B cell (primary cell): Measurements from ENCODE around the gene ETS1. TPM values are rescaled to one million over a fixed set of nuclear protein-coding genes. Genes with fewer than 3 reads are reported as not detected.

Experiments used
- ATAC-seq: fragments of 200-7000 bp; cut with Tn5 transposase; one replicate; pipeline ENCODE4 v1.10.0; 2021; ENCODE audit warnings: low read depth, mild to moderate bottlenecking, moderate number of reproducible peaks, moderate library complexity
- CTCF ChIA-PET: fragments of 350-600 bp; sonication (Branson Sonifier 250); formaldehyde crosslinking; loops from one replicate; lab custom pipeline; 2021; ENCODE audit warnings: antibody characterized with exemption, inconsistent platforms; lab: Charles Lee
- POLR2A ChIA-PET: fragments of 350-600 bp; sonication (Branson Sonifier 250); formaldehyde crosslinking; loops from one replicate; lab custom pipeline; 2021; ENCODE audit warnings: antibody characterized with exemption; lab: Charles Lee
- DNase-seq: peaks from one replicate; pipeline ENCODE4 v3.0.0; 2013
- H2AFZ ChIP-seq: 2 replicates; pipeline ENCODE4 v1.6.1; 2012; ENCODE audit warnings: mild to moderate bottlenecking, low read depth, low read length; ENCODE audit not compliant: insufficient read depth, poor library complexity, severe bottlenecking
- H3K27ac ChIP-seq, 2 donors: 1 replicate in 1 of 2; 2 replicates in 1 of 2; pipeline ENCODE4 v1.5.1; 2012 to 2013; ENCODE audit warnings: low read length in 2 of 2, mild to moderate bottlenecking in 2 of 2, moderate library complexity in 1 of 2
- H3K27me3 ChIP-seq, 4 experiments: fragments of 200-600 bp in 1 of 4; sonication (generic) in 1 of 4; replicated peaks in 1 of 4; 1 replicate in 2 of 4; 2 replicates in 2 of 4; pipeline versions ENCODE4 v1.6.1 to v1.7.0; 2013 to 2016; ENCODE audit warnings: low read length in 3 of 4, mild to moderate bottlenecking in 2 of 4, mixed read lengths in 1 of 4, moderate library complexity in 1 of 4; ENCODE audit not compliant: insufficient read depth in 4 of 4, control insufficient read depth in 3 of 4; ENCODE audit errors: control extremely low read depth in 1 of 4
- H3K36me3 ChIP-seq, 2 experiments: replicated peaks in 1 of 2; 1 replicate in 1 of 2; 2 replicates in 1 of 2; pipeline versions ENCODE4 v1.6.1 to v1.7.1; 2013; ENCODE audit warnings: low read length in 1 of 2; ENCODE audit not compliant: insufficient read depth in 2 of 2, control insufficient read depth in 1 of 2; ENCODE audit errors: control extremely low read depth in 1 of 2, extremely low read depth in 1 of 2
- H3K4me1 ChIP-seq, 2 donors: fragments of 200-600 bp in 1 of 2; sonication (generic) in 1 of 2; 1 replicate in 1 of 2; 2 replicates in 1 of 2; pipeline versions ENCODE4 v1.5.1 to v1.6.1; 2013 to 2017; ENCODE audit warnings: low read length in 2 of 2; ENCODE audit not compliant: control insufficient read depth in 2 of 2, insufficient read depth in 2 of 2
- H3K4me2 ChIP-seq: replicated peaks from 2 replicates; pipeline ENCODE3; 2012; ENCODE audit warnings: mild to moderate bottlenecking, low read depth, low read length; ENCODE audit not compliant: poor library complexity, severe bottlenecking
- H3K4me3 ChIP-seq, 5 experiments: fragments of 200-600 bp in 1 of 5; sonication (generic) in 1 of 5; 1 replicate in 3 of 5; 2 replicates in 2 of 5; pipeline versions ENCODE4 v1.5.1 to v1.7.0; 2011 to 2016; ENCODE audit warnings: low read length in 4 of 5, mild to moderate bottlenecking in 4 of 5, low read depth in 2 of 5, control low read depth in 1 of 5, moderate library complexity in 1 of 5; ENCODE audit not compliant: insufficient read depth in 1 of 5; ENCODE audit errors: control extremely low read depth in 1 of 5, extremely low read depth in 1 of 5
- H3K79me2 ChIP-seq: fragments of 200-600 bp; sonication (generic); one replicate; pipeline ENCODE4 v1.6.0; 2016; ENCODE audit warnings: low read length; ENCODE audit not compliant: control insufficient read depth, insufficient read depth
- H3K9ac ChIP-seq: fragments of 200-600 bp; sonication (generic); 2 replicates; pipeline ENCODE4 v1.6.1; 2017; ENCODE audit warnings: mild to moderate bottlenecking, low read length, moderate library complexity
- H3K9me3 ChIP-seq, 3 donors: one replicate each; pipeline versions ENCODE4 v1.6.1 to v1.7.1; 2013; ENCODE audit warnings: low read length in 2 of 3; ENCODE audit not compliant: control insufficient read depth in 2 of 3, insufficient read depth in 1 of 3; ENCODE audit errors: control extremely low read depth in 1 of 3
- H4K20me1 ChIP-seq: 2 replicates; pipeline ENCODE4 v1.6.0; 2012; ENCODE audit warnings: mild to moderate bottlenecking, low read length; ENCODE audit not compliant: insufficient read depth, control insufficient read depth, poor library complexity, severe bottlenecking
- H3K27ac Mint-ChIP-seq: one replicate; pipeline ENCODE4 v1.8.0; 2021; ENCODE audit warnings: mixed read lengths
- H3K27me3 Mint-ChIP-seq: one replicate; pipeline ENCODE4 v1.8.0; 2021; ENCODE audit warnings: mixed read lengths
- H3K4me1 Mint-ChIP-seq: one replicate; pipeline ENCODE4 v1.8.0; 2021; ENCODE audit warnings: mixed read lengths
- H3K4me3 Mint-ChIP-seq: one replicate; pipeline ENCODE4 v1.8.0; 2021; ENCODE audit warnings: mixed read lengths
- H3K9me3 Mint-ChIP-seq: one replicate; pipeline ENCODE4 v1.8.0; 2022; ENCODE audit warnings: mixed read lengths; ENCODE audit not compliant: insufficient read depth
- CTCF ChIP-seq: fragments of 200-600 bp; IDR thresholded peaks from one replicate; pipeline ENCODE4 v1.8.0; 2022; ENCODE audit warnings: antibody characterized with exemption, mild to moderate bottlenecking
- EZH2 ChIP-seq: IDR thresholded peaks from 2 replicates; pipeline ENCODE4 v1.6.1; 2012; ENCODE audit warnings: borderline replicate concordance, low read depth, mild to moderate bottlenecking, moderate library complexity, low read length; ENCODE audit not compliant: insufficient read depth, poor library complexity, severe bottlenecking
- WGBS: methylation state at CpG from one replicate; pipeline ENCODE4 v1.1.5; 2013; ENCODE audit warnings: missing lambda C conversion rate; ENCODE audit not compliant: insufficient coverage; 5-methylcytosine and 5-hydroxymethylcytosine counted together
- intact Hi-C: fragments of 100-400 bp; cut with micrococcal nuclease; formaldehyde crosslinking; loops from one replicate; pipeline ENCODE4 v1.10.0; 2022
- polyA plus RNA-seq: library from polyadenylated mRNA; depleted of rRNA; stranded (reverse); fragments of >200 nt; gene quantifications from 2 replicates; pipeline ENCODE4 v1.2.3, GENCODE V29; 2012
- total RNA-seq, 2 donors: library from RNA; stranded (reverse); fragments of 120-200 nt in 1 of 2; gene quantifications; 1 replicate in 1 of 2; 2 replicates in 1 of 2; pipeline versions ENCODE4 v1.2.3 to v1.2.4, GENCODE V29; 2013 to 2022

Gene ETS1
- total and polyA plus RNA-seq, 2 donors (not counting 1 experiment from before 2014, with no cell fraction given), result 115 to 271 TPM

GRCh38 chr11:128506999-128507611 lies 80.3 kb downstream of the ETS1 start:
- Histone ChIP-seq H3K9ac (peak overlapping the region; percentile 34), H3K36me3 (peaks cover 2 to 87% of the 10 kb centered on the region in 2 experiments), H2AFZ (peak overlapping the region; percentile 0), H3K79me2 (peaks cover 100% of the 10 kb centered on the region), H3K4me3 (peak overlapping the region in 4 of 5 experiments; percentile 8 to 41 (median 30)), H3K4me2 (peak overlapping the region; percentile 63), H3K9me3 (no peaks in the 10 kb centered on the region), H3K27me3 (no peaks in the 10 kb centered on the region), H3K4me1 (peaks cover 100% of the 10 kb centered on the region in 2 donors), H3K27ac (peak overlapping the region; percentile 25 to 82), H4K20me1 (peaks cover 99% of the 10 kb centered on the region)
- DNase-seq, result peak; percentile 39
- Mint-ChIP-seq H3K27ac (peak overlapping the region; percentile 86), H3K27me3 (no peaks in the 10 kb centered on the region), H3K4me1 (peaks cover 98% of the 10 kb centered on the region), H3K9me3 (no peaks in the 10 kb centered on the region), H3K4me3 (peak overlapping the region; percentile 82)
- WGBS, result 25% methylated on average over 11 of the region's 12 CpGs
- TF ChIP-seq EZH2 (no peak), CTCF (no peak)
- POLR2A ChIA-PET, result interaction anchor here (1.0 kb wide), 1 partner anchor 41 kb away, joined by 3 read pairs; no protein-coding TSS in a partner anchor
- CTCF ChIA-PET, result interaction anchor here (0.8 to 4.0 kb wide), 6 partner anchors 10 to 217 kb away, joined by 3 to 12 read pairs (median 4); no protein-coding TSS in a partner anchor
- peak; percentile 54 for ATAC-seq
- intact Hi-C loops, result loop anchor here (5.0 kb wide), 1 partner anchor 35 kb away; no protein-coding TSS in a partner anchor

- H3K27ac ChIP-seq, result peak overlapping the region in 1 of 2 donors; percentile 82
- no peaks in the 10 kb centered on the region for H3K27me3 Mint-ChIP-seq
- peaks cover 1 to 87% of the 10 kb centered on the region in 2 experiments for H3K36me3 ChIP-seq
- DNase-seq (no peak), ATAC-seq (no peak)
- peak overlapping the region; percentile 86 for H3K27ac Mint-ChIP-seq
- H3K4me3 ChIP-seq, result no peak overlapping the region
- peaks cover 98% of the 10 kb centered on the region for H3K4me1 Mint-ChIP-seq
- CTCF ChIA-PET, result interaction anchor here (0.7 to 3.9 kb wide), 11 partner anchors 11 to 334 kb away, joined by 3 to 20 read pairs (median 3); no protein-coding TSS in a partner anchor
- intact Hi-C loops, result loop anchor here (5.0 kb wide), 1 partner anchor 34 kb away; no protein-coding TSS in a partner anchor
- H3K4me3 Mint-ChIP-seq, result peak overlapping the region; percentile 82
- H3K9me3 Mint-ChIP-seq, result no peaks in the 10 kb centered on the region
- POLR2A ChIA-PET, result interaction anchor here (0.7 kb wide), 1 partner anchor 12 kb away, joined by 3 read pairs; no protein-coding TSS in a partner anchor
- 98% methylated on average over 14 of the region's 15 CpGs for WGBS
- no peaks in the 10 kb centered on the region for H3K27me3 ChIP-seq
- H3K4me1 ChIP-seq, result peaks cover 100% of the 10 kb centered on the region in 2 donors
- H4K20me1 ChIP-seq, result peaks cover 99% of the 10 kb centered on the region
- H3K9ac ChIP-seq, result peak overlapping the region; percentile 16
- H2AFZ ChIP-seq, result no peak overlapping the region
- H3K4me2 ChIP-seq, result peak overlapping the region; percentile 63
- TF ChIP-seq EZH2 (no peak), CTCF (no peak)
- no peaks in the 10 kb centered on the region for H3K9me3 ChIP-seq
- H3K79me2 ChIP-seq, result peaks cover 100% of the 10 kb centered on the region
Observed at GRCh38 chr11:128506356-128506755, 81.0 kb downstream of the ETS1 start.
